K562 (cell line): ENCODE data around the gene HPCA. TPM values are rescaled to one million over a fixed set of nuclear protein-coding genes. Genes with fewer than 3 reads are reported as not detected.

Source experiments
- ERF ChIP-seq: fragments of 450-650 bp; formaldehyde crosslinking; IDR thresholded peaks from 2 replicates; pipeline ENCODE4 v1.4.0; 2020; ENCODE audit warnings: mild to moderate bottlenecking, mixed read lengths
- ILK ChIP-seq: fragments of 450-650 bp; IDR thresholded peaks from 2 replicates; pipeline ENCODE4 v1.6.1; 2016; ENCODE audit warnings: missing genetic modification characterization, low read depth, mild to moderate bottlenecking, missing compliant biosample characterization, moderate library complexity, borderline replicate concordance
- MAFK ChIP-seq: IDR thresholded peaks from 2 replicates; pipeline ENCODE4 v1.6.1; 2011; ENCODE audit warnings: low read length, improper control_type of control experiment
- MIER1 ChIP-seq: fragments of 450-650 bp; IDR thresholded peaks from 2 replicates; pipeline ENCODE4 v1.6.1; 2016; ENCODE audit warnings: antibody characterized with exemption, mild to moderate bottlenecking, low read depth
- NONO ChIP-seq, 2 experiments: fragments of 200-400 bp in 1 of 2; fragments of 450-650 bp in 1 of 2; formaldehyde crosslinking in 1 of 2; IDR thresholded peaks; 2 replicates each; pipeline ENCODE4 v1.6.1; 2017; ENCODE audit warnings: low read depth in 2 of 2, mild to moderate bottlenecking in 2 of 2, moderate library complexity in 2 of 2, low read length in 1 of 2
- NR4A1 ChIP-seq, 2 experiments: fragments of 250-450 bp in 1 of 2; fragments of 450-650 bp in 1 of 2; sonication (Bioruptor Pico) in 1 of 2; IDR thresholded peaks; 2 replicates each; pipeline versions ENCODE4 v1.4.0 to v1.6.1; 2016 to 2020; ENCODE audit warnings: mild to moderate bottlenecking in 2 of 2, missing compliant biosample characterization in 1 of 2, missing genetic modification characterization in 1 of 2, moderate library complexity in 1 of 2
- PCBP1 ChIP-seq: fragments of 200-400 bp; formaldehyde crosslinking; IDR thresholded peaks from 2 replicates; pipeline ENCODE4 v1.6.1; 2018; ENCODE audit warnings: mild to moderate bottlenecking, low read depth, low read length; ENCODE audit not compliant: poor library complexity, severe bottlenecking
- SP2 ChIP-seq: IDR thresholded peaks from 2 replicates; pipeline ENCODE4 v1.6.1; 2011; ENCODE audit warnings: mild to moderate bottlenecking, low read depth, low read length, moderate library complexity; ENCODE audit not compliant: poor library complexity, severe bottlenecking; ENCODE audit errors: extremely low read depth
- ZFP36 ChIP-seq: fragments of 150-350 bp; IDR thresholded peaks from 2 replicates; pipeline ENCODE4 v1.6.1; 2018; ENCODE audit warnings: low read length, low read depth; ENCODE audit not compliant: partially characterized antibody
- ZNF707 ChIP-seq: fragments of 250-450 bp; sonication (Bioruptor Pico); conservative IDR thresholded peaks from 2 replicates; pipeline ENCODE4 v1.8.0; 2022; ENCODE audit warnings: inconsistent platforms, mild to moderate bottlenecking, moderate library complexity
- polyA plus RNA-seq, 8 experiments: library from polyadenylated mRNA; depleted of rRNA in 4 of 8; stranded (reverse) in 5 of 8; unstranded in 3 of 8; fragments of >200 nt; fragmentation: Nextera tagmentation in 2 of 8; fragmentation: Illumina TruSeq in 1 of 8; extraction: Ambion mirVana in 2 of 8; extraction: Trizol in 1 of 8; gene quantifications; 2 replicates each; pipeline versions ENCODE4 v1.2.1 to v1.2.3, GENCODE V29; 2011 to 2014; ENCODE audit warnings: inconsistent platforms in 1 of 8, missing spikeins in 1 of 8
- total RNA-seq, 7 experiments: library from RNA; depleted of rRNA in 6 of 7; stranded (reverse); fragments of >200 nt in 6 of 7; fragmentation: Illumina TruSeq in 2 of 7; extraction: Trizol in 2 of 7; gene quantifications; 2 replicates each; pipeline versions ENCODE4 v1.2.1 to v1.2.3, GENCODE V29; 2011 to 2021; ENCODE audit warnings: low replicate concordance in 1 of 7
- TF ChIP-seq, protein P1 (sequence below): sonication (generic); formaldehyde crosslinking; IDR thresholded peaks from 2 replicates; pipeline ENCODE4 v1.8.1; 2023; ENCODE audit warnings: missing genetic modification reagents, mild to moderate bottlenecking, borderline replicate concordance
- TF ChIP-seq, protein P2 (sequence below): fragments of 250-450 bp; sonication (Bioruptor Pico); IDR thresholded peaks from 2 replicates; pipeline ENCODE4 v1.5.0; 2021; ENCODE audit warnings: mild to moderate bottlenecking, borderline replicate concordance
- TF ChIP-seq, protein P3 (sequence below): fragments of 250-450 bp; sonication (Bioruptor Pico); IDR thresholded peaks from 2 replicates; pipeline ENCODE4 v1.5.0; 2022; ENCODE audit warnings: mild to moderate bottlenecking
- TF ChIP-seq, protein P4 (sequence below), 2 experiments: IDR thresholded peaks; 2 replicates each; pipeline ENCODE4 v1.6.1; 2011; ENCODE audit warnings: borderline replicate concordance in 1 of 2, control low read depth in 1 of 2, low read depth in 1 of 2, low read length in 1 of 2, mild to moderate bottlenecking in 1 of 2, mixed read lengths in 1 of 2, moderate library complexity in 1 of 2; ENCODE audit not compliant: insufficient read depth in 1 of 2, insufficient read length in 1 of 2, poor library complexity in 1 of 2, severe bottlenecking in 1 of 2; ENCODE audit errors: extremely low read depth in 1 of 2

HPCA gene
- total and polyA plus RNA-seq, 9 of the 15 experiments (the other 6 are each of a cell fraction or from before 2014, with no cell fraction given), result not detected

DNA sequence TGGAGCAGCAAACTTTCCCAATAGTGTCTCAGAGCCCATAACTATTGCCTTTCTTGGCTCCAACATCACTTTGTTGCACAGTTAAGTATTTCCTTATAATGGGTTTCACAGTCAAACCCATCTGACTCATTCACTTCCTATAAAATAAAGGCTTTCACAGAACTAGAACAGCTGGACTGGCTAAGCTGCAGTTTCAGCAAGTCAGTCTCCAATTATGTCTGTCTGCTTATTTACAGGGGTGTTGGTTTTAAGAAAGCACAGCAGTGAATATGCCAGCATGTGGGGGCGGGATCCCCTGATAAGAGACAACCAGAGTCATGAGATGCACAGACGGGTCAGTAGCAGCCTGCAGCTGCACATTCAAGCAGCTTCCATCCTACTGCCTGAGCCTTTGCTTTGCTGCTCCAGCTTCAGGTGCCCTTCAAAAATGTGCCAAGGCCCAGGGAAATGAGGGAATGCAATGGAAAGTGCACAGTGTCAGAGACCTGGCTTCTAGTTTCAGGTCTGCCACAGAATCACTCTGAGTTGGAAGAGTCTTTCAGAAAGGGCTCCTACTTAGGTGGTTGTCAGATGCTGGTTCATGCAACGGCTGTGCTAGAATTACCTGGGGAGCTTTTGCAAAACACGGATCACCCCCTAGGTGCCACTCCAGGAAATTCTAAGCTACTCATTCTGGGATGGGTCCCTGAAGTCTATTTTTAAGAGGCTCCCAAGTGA, 53.5 kb downstream of the HPCA start (continued):
- TF ChIP-seq, protein P1, sequence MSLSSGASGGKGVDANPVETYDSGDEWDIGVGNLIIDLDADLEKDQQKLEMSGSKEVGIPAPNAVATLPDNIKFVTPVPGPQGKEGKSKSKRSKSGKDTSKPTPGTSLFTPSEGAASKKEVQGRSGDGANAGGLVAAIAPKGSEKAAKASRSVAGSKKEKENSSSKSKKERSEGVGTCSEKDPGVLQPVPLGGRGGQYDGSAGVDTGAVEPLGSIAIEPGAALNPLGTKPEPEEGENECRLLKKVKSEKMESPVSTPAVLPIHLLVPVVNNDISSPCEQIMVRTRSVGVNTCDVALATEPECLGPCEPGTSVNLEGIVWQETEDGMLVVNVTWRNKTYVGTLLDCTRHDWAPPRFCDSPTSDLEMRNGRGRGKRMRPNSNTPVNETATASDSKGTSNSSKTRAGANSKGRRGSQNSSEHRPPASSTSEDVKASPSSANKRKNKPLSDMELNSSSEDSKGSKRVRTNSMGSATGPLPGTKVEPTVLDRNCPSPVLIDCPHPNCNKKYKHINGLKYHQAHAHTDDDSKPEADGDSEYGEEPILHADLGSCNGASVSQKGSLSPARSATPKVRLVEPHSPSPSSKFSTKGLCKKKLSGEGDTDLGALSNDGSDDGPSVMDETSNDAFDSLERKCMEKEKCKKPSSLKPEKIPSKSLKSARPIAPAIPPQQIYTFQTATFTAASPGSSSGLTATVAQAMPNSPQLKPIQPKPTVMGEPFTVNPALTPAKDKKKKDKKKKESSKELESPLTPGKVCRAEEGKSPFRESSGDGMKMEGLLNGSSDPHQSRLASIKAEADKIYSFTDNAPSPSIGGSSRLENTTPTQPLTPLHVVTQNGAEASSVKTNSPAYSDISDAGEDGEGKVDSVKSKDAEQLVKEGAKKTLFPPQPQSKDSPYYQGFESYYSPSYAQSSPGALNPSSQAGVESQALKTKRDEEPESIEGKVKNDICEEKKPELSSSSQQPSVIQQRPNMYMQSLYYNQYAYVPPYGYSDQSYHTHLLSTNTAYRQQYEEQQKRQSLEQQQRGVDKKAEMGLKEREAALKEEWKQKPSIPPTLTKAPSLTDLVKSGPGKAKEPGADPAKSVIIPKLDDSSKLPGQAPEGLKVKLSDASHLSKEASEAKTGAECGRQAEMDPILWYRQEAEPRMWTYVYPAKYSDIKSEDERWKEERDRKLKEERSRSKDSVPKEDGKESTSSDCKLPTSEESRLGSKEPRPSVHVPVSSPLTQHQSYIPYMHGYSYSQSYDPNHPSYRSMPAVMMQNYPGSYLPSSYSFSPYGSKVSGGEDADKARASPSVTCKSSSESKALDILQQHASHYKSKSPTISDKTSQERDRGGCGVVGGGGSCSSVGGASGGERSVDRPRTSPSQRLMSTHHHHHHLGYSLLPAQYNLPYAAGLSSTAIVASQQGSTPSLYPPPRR (CRISPR knock-in tag), result no peak
- TF ChIP-seq SP2 (no peak), ZFP36 (no peak), ERF (CRISPR knock-in tag) (0 out of 2 replicates have a peak, but pooled peaks have one; percentile 41), NR4A1 (CRISPR knock-in tag; IDR thresholded peaks at IDR 0.05) (no peak), NR4A1 (tag; IDR thresholded peaks at IDR 0.05) (no peak), MIER1 (no peak), ZNF707 (CRISPR knock-in tag) (no peak), NONO (IDR thresholded peaks at IDR 0.05; ENCODE audit: low read depth in 2 of 2, low read length in 1 of 2) (no peak), MAFK (no peak), PCBP1 (no peak), ILK (tag) (no peak)
- TF ChIP-seq, protein P2, sequence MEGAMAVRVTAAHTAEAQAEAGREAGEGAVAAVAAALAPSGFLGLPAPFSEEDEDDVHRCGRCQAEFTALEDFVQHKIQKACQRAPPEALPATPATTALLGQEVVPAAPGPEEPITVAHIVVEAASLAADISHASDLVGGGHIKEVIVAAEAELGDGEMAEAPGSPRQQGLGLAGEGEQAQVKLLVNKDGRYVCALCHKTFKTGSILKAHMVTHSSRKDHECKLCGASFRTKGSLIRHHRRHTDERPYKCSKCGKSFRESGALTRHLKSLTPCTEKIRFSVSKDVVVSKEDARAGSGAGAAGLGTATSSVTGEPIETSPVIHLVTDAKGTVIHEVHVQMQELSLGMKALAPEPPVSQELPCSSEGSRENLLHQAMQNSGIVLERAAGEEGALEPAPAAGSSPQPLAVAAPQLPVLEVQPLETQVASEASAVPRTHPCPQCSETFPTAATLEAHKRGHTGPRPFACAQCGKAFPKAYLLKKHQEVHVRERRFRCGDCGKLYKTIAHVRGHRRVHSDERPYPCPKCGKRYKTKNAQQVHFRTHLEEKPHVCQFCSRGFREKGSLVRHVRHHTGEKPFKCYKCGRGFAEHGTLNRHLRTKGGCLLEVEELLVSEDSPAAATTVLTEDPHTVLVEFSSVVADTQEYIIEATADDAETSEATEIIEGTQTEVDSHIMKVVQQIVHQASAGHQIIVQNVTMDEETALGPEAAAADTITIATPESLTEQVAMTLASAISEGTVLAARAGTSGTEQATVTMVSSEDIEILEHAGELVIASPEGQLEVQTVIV (CRISPR knock-in tag), result no peak
- TF ChIP-seq, protein P3, sequence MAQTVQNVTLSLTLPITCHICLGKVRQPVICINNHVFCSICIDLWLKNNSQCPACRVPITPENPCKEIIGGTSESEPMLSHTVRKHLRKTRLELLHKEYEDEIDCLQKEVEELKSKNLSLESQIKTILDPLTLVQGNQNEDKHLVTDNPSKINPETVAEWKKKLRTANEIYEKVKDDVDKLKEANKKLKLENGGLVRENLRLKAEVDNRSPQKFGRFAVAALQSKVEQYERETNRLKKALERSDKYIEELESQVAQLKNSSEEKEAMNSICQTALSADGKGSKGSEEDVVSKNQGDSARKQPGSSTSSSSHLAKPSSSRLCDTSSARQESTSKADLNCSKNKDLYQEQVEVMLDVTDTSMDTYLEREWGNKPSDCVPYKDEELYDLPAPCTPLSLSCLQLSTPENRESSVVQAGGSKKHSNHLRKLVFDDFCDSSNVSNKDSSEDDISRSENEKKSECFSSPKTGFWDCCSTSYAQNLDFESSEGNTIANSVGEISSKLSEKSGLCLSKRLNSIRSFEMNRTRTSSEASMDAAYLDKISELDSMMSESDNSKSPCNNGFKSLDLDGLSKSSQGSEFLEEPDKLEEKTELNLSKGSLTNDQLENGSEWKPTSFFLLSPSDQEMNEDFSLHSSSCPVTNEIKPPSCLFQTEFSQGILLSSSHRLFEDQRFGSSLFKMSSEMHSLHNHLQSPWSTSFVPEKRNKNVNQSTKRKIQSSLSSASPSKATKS (CRISPR knock-in tag), result no peak
- TF ChIP-seq, protein P4, sequence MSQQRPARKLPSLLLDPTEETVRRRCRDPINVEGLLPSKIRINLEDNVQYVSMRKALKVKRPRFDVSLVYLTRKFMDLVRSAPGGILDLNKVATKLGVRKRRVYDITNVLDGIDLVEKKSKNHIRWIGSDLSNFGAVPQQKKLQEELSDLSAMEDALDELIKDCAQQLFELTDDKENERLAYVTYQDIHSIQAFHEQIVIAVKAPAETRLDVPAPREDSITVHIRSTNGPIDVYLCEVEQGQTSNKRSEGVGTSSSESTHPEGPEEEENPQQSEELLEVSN (IDR thresholded peaks at IDR 0.05; ENCODE audit: borderline replicate concordance in 1 of 2, extremely low read depth in 1 of 2, insufficient read depth in 1 of 2, insufficient read length in 1 of 2, low read depth in 1 of 2, low read length in 1 of 2, poor library complexity in 1 of 2, severe bottlenecking in 1 of 2), result no peak
